DND-41 (cell line): ENCODE results near the gene FAM32A.

Source experiments
- CTCF ChIP-seq: IDR thresholded peaks from 2 replicates; pipeline ENCODE4 v1.5.1; 2012; ENCODE audit warnings: borderline replicate concordance, low read length, moderate library complexity, mild to moderate bottlenecking; ENCODE audit not compliant: poor library complexity, severe bottlenecking; ENCODE audit errors: extremely low read depth
- EZH2 ChIP-seq: IDR thresholded peaks from 3 replicates; pipeline ENCODE4 v1.6.1; 2012; ENCODE audit warnings: borderline replicate concordance, low read depth, mild to moderate bottlenecking, moderate library complexity, low read length, inconsistent platforms; ENCODE audit not compliant: severe bottlenecking

- TF ChIP-seq CTCF = no peak
- no peak for TF ChIP-seq EZH2
Measured at GRCh38 chr19:16188521-16188920, 3.3 kb downstream of the FAM32A start.
